HG03571 (cell line): ENCODE measurements around the gene PI4KB.

Source experiments
- ATAC-seq: cut with Tn5 transposase; IDR thresholded peaks from one replicate; pipeline ENCODE4 v1.9.1; 2021; ENCODE audit not compliant: unreplicated experiment

PI4KB gene

GRCh38 chr1:151312826-151313225 lies 14.4 kb downstream of the PI4KB start:
- no peak for ATAC-seq

GRCh38 chr1:151312411-151312810 lies 14.8 kb downstream of the PI4KB start:
- no peak for ATAC-seq

- no peak for ATAC-seq
These were observed 15.5 kb downstream of the PI4KB start for GRCh38 chr1:151311589-151312331.

GRCh38 chr1:151311011-151311410 lies 16.2 kb downstream of the PI4KB start:
- ATAC-seq, result no peak

GRCh38 chr1:151309811-151310323 lies 17.3 kb downstream of the PI4KB start:
- no peak for ATAC-seq

- ATAC-seq, result no peak
These were observed 32.3 kb downstream of the PI4KB start for GRCh38 chr1:151294742-151295462.

- ATAC-seq, result no peak
These were observed 34.1 kb downstream of the PI4KB start for GRCh38 chr1:151293093-151293492.

GRCh38 chr1:151292207-151293030 lies 34.8 kb downstream of the PI4KB start:
- ATAC-seq, result no peak

GRCh38 chr1:151290709-151291303 lies 36.4 kb downstream of the PI4KB start:
- no peak for ATAC-seq

GRCh38 chr1:151289991-151290708 lies 37.1 kb downstream of the PI4KB start:
- ATAC-seq, result no peak

GRCh38 chr1:151289080-151289935 lies 37.9 kb downstream of the PI4KB start:
- no peak for ATAC-seq

- no peak for ATAC-seq
These were observed 38.7 kb downstream of the PI4KB start for GRCh38 chr1:151288502-151288901.

- no peak for ATAC-seq
These were observed 39.3 kb downstream of the PI4KB start for GRCh38 chr1:151287767-151288500.

GRCh38 chr1:151287341-151287699 lies 39.9 kb downstream of the PI4KB start:
- ATAC-seq, result no peak

- ATAC-seq, result no peak
These were observed 40.4 kb downstream of the PI4KB start for GRCh38 chr1:151286619-151287340.

GRCh38 chr1:151284013-151284577 lies 43.1 kb downstream of the PI4KB start:
- ATAC-seq, result no peak

- no peak for ATAC-seq
These were observed 44.1 kb downstream of the PI4KB start for GRCh38 chr1:151282883-151283725.
